ENCODE data around the gene TNFRSF18.

DNA sequence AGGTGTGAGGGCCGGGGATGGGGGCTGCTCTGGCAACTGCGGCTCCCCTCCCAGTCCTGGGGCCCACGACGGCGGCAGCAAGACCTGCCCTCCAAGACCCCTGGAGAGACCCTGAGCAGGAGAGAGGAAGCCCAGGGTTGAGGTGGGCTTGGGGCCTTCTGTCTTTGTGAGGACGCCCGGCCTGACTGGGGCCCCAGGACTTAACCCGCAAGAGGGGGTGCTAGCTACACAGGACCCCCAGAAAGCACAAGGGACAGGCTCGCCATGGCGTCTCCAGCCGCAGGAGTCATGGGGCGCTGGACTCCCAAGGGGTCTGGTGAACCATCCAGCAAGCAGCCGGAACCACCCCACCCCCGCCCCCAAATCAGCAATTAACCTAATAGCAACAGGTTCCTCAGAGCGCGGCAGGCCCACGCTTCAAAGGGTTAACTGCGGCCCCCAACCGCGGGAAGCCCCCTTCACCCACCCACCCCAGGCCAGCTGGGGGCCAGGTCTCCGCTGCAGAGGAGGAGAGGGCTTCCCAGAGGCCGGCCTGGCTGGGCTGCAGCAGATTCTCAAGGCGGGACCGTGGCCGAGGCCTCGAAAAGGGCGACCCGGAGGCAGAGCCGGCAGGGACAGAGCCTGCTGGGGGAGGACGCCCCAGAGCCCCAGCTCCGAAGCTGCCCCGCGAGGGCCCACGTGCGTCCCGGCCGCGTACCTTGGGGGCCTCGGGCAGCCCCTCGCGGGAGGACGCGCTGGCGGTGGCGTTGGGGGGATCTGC, 39.6 kb upstream of the TNFRSF18 start:
- no peak for TF ChIP-seq POLR2A (IDR thresholded peaks at IDR 0.05)
- TF ChIP-seq, protein P1, sequence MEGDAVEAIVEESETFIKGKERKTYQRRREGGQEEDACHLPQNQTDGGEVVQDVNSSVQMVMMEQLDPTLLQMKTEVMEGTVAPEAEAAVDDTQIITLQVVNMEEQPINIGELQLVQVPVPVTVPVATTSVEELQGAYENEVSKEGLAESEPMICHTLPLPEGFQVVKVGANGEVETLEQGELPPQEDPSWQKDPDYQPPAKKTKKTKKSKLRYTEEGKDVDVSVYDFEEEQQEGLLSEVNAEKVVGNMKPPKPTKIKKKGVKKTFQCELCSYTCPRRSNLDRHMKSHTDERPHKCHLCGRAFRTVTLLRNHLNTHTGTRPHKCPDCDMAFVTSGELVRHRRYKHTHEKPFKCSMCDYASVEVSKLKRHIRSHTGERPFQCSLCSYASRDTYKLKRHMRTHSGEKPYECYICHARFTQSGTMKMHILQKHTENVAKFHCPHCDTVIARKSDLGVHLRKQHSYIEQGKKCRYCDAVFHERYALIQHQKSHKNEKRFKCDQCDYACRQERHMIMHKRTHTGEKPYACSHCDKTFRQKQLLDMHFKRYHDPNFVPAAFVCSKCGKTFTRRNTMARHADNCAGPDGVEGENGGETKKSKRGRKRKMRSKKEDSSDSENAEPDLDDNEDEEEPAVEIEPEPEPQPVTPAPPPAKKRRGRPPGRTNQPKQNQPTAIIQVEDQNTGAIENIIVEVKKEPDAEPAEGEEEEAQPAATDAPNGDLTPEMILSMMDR (IDR thresholded peaks at IDR 0.05): no peak
